Gastrocnemius medialis (tissue), 4 donors: ENCODE data around the gene ST6GALNAC6. TPM values are rescaled to one million over a fixed set of nuclear protein-coding genes. Genes with fewer than 3 reads are reported as not detected.
A peak's percentile ranks its signal among the peaks of the same experiment; 100 is the strongest.
"Not testable (repeated sequence)": the region's sequence is repeated elsewhere in the genome, so short reads cannot be mapped to it uniquely, and the experiment has no call there.

ENCODE experiments used
- ATAC-seq, 2 donors: fragments of 150-250 bp; one replicate each; pipeline ENCODE4 v1.9.1; 2016
- DNase-seq, 2 donors: peaks; one replicate each; pipeline ENCODE4 v3.0.0-alpha.2; 2019
- H3K27ac ChIP-seq, 4 donors: fragments of 200-600 bp; sonication (generic); 1 replicate in 1 of 4; 2 replicates in 3 of 4; pipeline ENCODE4 v1.5.1; 2016 to 2018; ENCODE audit warnings: mild to moderate bottlenecking in 2 of 4, moderate library complexity in 1 of 4
- H3K27me3 ChIP-seq, 3 donors: fragments of 200-600 bp; sonication (generic) in 2 of 3; 1 replicate in 1 of 3; 2 replicates in 2 of 3; pipeline versions ENCODE4 v1.5.1 to v1.6.0; 2016 to 2019; ENCODE audit warnings: mild to moderate bottlenecking in 1 of 3, moderate library complexity in 1 of 3
- H3K36me3 ChIP-seq, 2 donors: fragments of 200-600 bp; sonication (generic) in 1 of 2; one replicate each; pipeline ENCODE4 v1.5.1; 2017 to 2018
- H3K4me1 ChIP-seq, 2 donors: fragments of 200-600 bp; sonication (generic) in 1 of 2; one replicate each; pipeline ENCODE4 v1.5.1; 2016 to 2017; ENCODE audit warnings: mild to moderate bottlenecking in 2 of 2
- H3K4me3 ChIP-seq, 4 donors: fragments of 200-600 bp; sonication (generic) in 3 of 4; 1 replicate in 1 of 4; 2 replicates in 3 of 4; pipeline ENCODE4 v1.5.1; 2016 to 2019; ENCODE audit warnings: mild to moderate bottlenecking in 2 of 4
- H3K9me3 ChIP-seq, 3 donors: fragments of 200-600 bp; sonication (generic) in 2 of 3; 1 replicate in 1 of 3; 2 replicates in 2 of 3; pipeline ENCODE4 v1.5.1; 2016 to 2019
- CTCF ChIP-seq, 5 experiments: fragments of 450-650 bp in 3 of 5; fragments of 200-600 bp in 2 of 5; sonication (generic) in 2 of 5; IDR thresholded peaks in 4 of 5; conservative IDR thresholded peaks in 1 of 5; 1 replicate in 4 of 5; 2 replicates in 1 of 5; pipeline ENCODE4 v1.5.1; 2016 to 2019; ENCODE audit warnings: antibody characterized with exemption in 5 of 5, mild to moderate bottlenecking in 3 of 5, moderate library complexity in 3 of 5
- POLR2A ChIP-seq, 2 donors: fragments of 450-650 bp; IDR thresholded peaks; one replicate each; pipeline ENCODE4 v1.6.1; 2017; ENCODE audit warnings: antibody characterized with exemption in 2 of 2, mild to moderate bottlenecking in 2 of 2, moderate library complexity in 2 of 2
- in situ Hi-C, 4 donors: fragments of 200-750 bp; cut with MboI; loops; one replicate each; pipeline versions ENCODE4 v1.15.0 to v1.8.0; 2017; ENCODE audit warnings: low sequenced_read_pairs in 4 of 4
- intact Hi-C: fragments of 100-400 bp; cut with DNase I; formaldehyde crosslinking; loops from one replicate; pipeline ENCODE4 v1.15.1; 2023; ENCODE audit warnings: low total_unique reads
- total RNA-seq, 4 donors: library from RNA; depleted of rRNA; stranded (reverse); fragments of >200 nt; gene quantifications; one replicate each; pipeline versions ENCODE4 v1.1.0 to v1.2.3, GENCODE V29; 2016

The ST6GALNAC6 gene
- total RNA-seq, 4 donors from 2014 or later = 46.7 to 69.3 (median 56.9) TPM

GRCh38 chr9:127884427-127884911, 14.9 kb downstream of the ST6GALNAC6 start:
- peak overlapping the region; percentile 31 to 57 (median 39) for H3K27ac ChIP-seq
- DNase-seq (no peak), ATAC-seq (peak in 1 of 2 donors; percentile 44)
- no peaks in the 10 kb centered on the region for H3K27me3 ChIP-seq
- H3K4me1 ChIP-seq = peaks cover 13% of the 10 kb centered on the region in 2 donors
- no peak for TF ChIP-seq POLR2A (IDR thresholded peaks at IDR 0.05)
- TF ChIP-seq CTCF (IDR thresholded peaks at IDR 0.05 in 4 of 5, conservative IDR thresholded peaks at IDR 0.05 in 1 of 5) = no peak
- intact Hi-C loops (no loop called here), in situ Hi-C loops (no loop called here)
- H3K36me3 ChIP-seq = peaks cover 0 to 33% of the 10 kb centered on the region in 2 donors
- H3K4me3 ChIP-seq = no peak overlapping the region
- no peaks in the 10 kb centered on the region for H3K9me3 ChIP-seq

GRCh38 chr9:127883959-127884358, 15.4 kb downstream of the ST6GALNAC6 start:
- in situ Hi-C loops (no loop called here), intact Hi-C loops (no loop called here)
- H3K9me3 ChIP-seq = no peaks in the 10 kb centered on the region
- TF ChIP-seq POLR2A (IDR thresholded peaks at IDR 0.05) (no peak), CTCF (IDR thresholded peaks at IDR 0.05 in 4 of 5, conservative IDR thresholded peaks at IDR 0.05 in 1 of 5) (no peak)
- peaks cover 0 to 33% of the 10 kb centered on the region in 2 donors for H3K36me3 ChIP-seq
- DNase-seq (no peak), ATAC-seq (no peak)
- H3K27ac ChIP-seq = peak overlapping the region in 2 of 4 donors; percentile 38 to 57
- peaks cover 13% of the 10 kb centered on the region in 2 donors for H3K4me1 ChIP-seq
- H3K4me3 ChIP-seq = no peak overlapping the region
- no peaks in the 10 kb centered on the region for H3K27me3 ChIP-seq

- Histone ChIP-seq H3K4me1 (peaks cover 23 to 27% of the 10 kb centered on the region in 2 donors), H3K36me3 (peaks cover 0 to 13% of the 10 kb centered on the region in 2 donors)
- intact Hi-C loops = not testable (repeated sequence)
Observed at GRCh38 chr9:127881715-127882114, 17.7 kb downstream of the ST6GALNAC6 start.

GRCh38 chr9:127880143-127880542, 19.3 kb downstream of the ST6GALNAC6 start:
- in situ Hi-C loops (no loop called here), intact Hi-C loops (no loop called here)
- H3K27me3 ChIP-seq = no peaks in the 10 kb centered on the region
- TF ChIP-seq CTCF (IDR thresholded peaks at IDR 0.05 in 4 of 5, conservative IDR thresholded peaks at IDR 0.05 in 1 of 5) (no peak), POLR2A (IDR thresholded peaks at IDR 0.05) (no peak)
- no peaks in the 10 kb centered on the region for H3K9me3 ChIP-seq
- no peak overlapping the region for H3K27ac ChIP-seq
- no peaks in the 10 kb centered on the region for H3K36me3 ChIP-seq
- DNase-seq = no peak
- ATAC-seq = no peak
- H3K4me1 ChIP-seq = peaks cover 38% of the 10 kb centered on the region in 2 donors
- H3K4me3 ChIP-seq = no peak overlapping the region

More at GRCh38 chr9:127881715-127882114, 17.7 kb downstream of the ST6GALNAC6 start:
- in situ Hi-C loops, H3K9me3 ChIP-seq, H3K27ac ChIP-seq, ATAC-seq, H3K27me3 ChIP-seq, DNase-seq, H3K4me3 ChIP-seq: not testable (repeated sequence)

- Histone ChIP-seq H3K36me3 (no peaks in the 10 kb centered on the region), H3K27me3 (no peaks in the 10 kb centered on the region), H3K4me3 (no peak overlapping the region), H3K4me1 (peaks cover 39 to 42% of the 10 kb centered on the region in 2 donors), H3K9me3 (no peaks in the 10 kb centered on the region), H3K27ac (peak overlapping the region in 2 of 4 donors; percentile 91 to 96)
- intact Hi-C loops (loop anchor here (5.0 kb wide), 3 partner anchors 92 to 292 kb away; partner anchors contain the start of gene CDK9), in situ Hi-C loops (no loop called here)
- DNase-seq (no peak), ATAC-seq (no peak)
- TF ChIP-seq POLR2A (IDR thresholded peaks at IDR 0.05) (no peak), CTCF (IDR thresholded peaks at IDR 0.05 in 4 of 5, conservative IDR thresholded peaks at IDR 0.05 in 1 of 5) (no peak)
Observed at GRCh38 chr9:127878652-127879390, 20.6 kb downstream of the ST6GALNAC6 start.
